Stimulated activated naive CD8-positive, alpha-beta T cell treated with anti-CD3 and anti-CD28 coated beads, Interleukin-15, amount 100 ng/mL, for 72 hours (primary cell): Measurements from ENCODE around the gene FBXW10.
"Not testable (repeated sequence)": the region's sequence is repeated elsewhere in the genome, so short reads cannot be mapped to it uniquely, and the experiment has no call there.

Source experiments
- ATAC-seq: fragments of 150-1000 bp; cut with Tn5 transposase; 2 replicates; pipeline ENCODE4 v1.10.0; 2021; ENCODE audit warnings: mild to moderate bottlenecking, moderate library complexity
- DNase-seq, 2 donors: peaks; one replicate each; pipeline ENCODE4 v3.0.0; 2021 to 2022
- H3K27ac Mint-ChIP-seq, 2 donors: one replicate each; pipeline ENCODE4 v1.8.0; 2022; ENCODE audit warnings: mild to moderate bottlenecking in 2 of 2, mixed read lengths in 2 of 2, moderate library complexity in 2 of 2
- H3K27me3 Mint-ChIP-seq: one replicate; pipeline ENCODE4 v1.8.0; 2022; ENCODE audit warnings: mixed read lengths
- H3K4me1 Mint-ChIP-seq: one replicate; pipeline ENCODE4 v1.8.0; 2022; ENCODE audit warnings: mild to moderate bottlenecking, mixed read lengths
- H3K4me3 Mint-ChIP-seq, 2 donors: one replicate each; pipeline ENCODE4 v1.8.0; 2022; ENCODE audit warnings: mild to moderate bottlenecking in 2 of 2, mixed read lengths in 2 of 2, moderate library complexity in 1 of 2
- H3K9me3 Mint-ChIP-seq, 2 donors: one replicate each; pipeline ENCODE4 v1.8.0; 2022; ENCODE audit warnings: mixed read lengths in 2 of 2

FBXW10 gene

GRCh38 chr17:18743699-18744421, at the start of gene FBXW10:
Gene FBXW10, plus strand, starts transcription at chr17:18744054. Its CDS starts 191 bp downstream, at chr17:18744245.
- not testable (repeated sequence) for H3K4me1 Mint-ChIP-seq, DNase-seq, H3K27ac Mint-ChIP-seq, H3K4me3 Mint-ChIP-seq, H3K27me3 Mint-ChIP-seq, H3K9me3 Mint-ChIP-seq, ATAC-seq

- not testable (repeated sequence) for DNase-seq, H3K4me3 Mint-ChIP-seq, H3K27me3 Mint-ChIP-seq, ATAC-seq, H3K27ac Mint-ChIP-seq, H3K9me3 Mint-ChIP-seq
- H3K4me1 Mint-ChIP-seq: peaks cover 28% of the 10 kb centered on the region
Observed at GRCh38 chr17:18695143-18695542, 48.7 kb upstream of the FBXW10 start.

GRCh38 chr17:18698473-18699103, 45.3 kb upstream of the FBXW10 start:
- not testable (repeated sequence) for H3K9me3 Mint-ChIP-seq, ATAC-seq, H3K27ac Mint-ChIP-seq, DNase-seq, H3K27me3 Mint-ChIP-seq
- Mint-ChIP-seq H3K4me1 (peaks cover 28% of the 10 kb centered on the region), H3K4me3 (peak overlapping the region; percentile 89 to 97)

GRCh38 chr17:18705955-18706354, 37.9 kb upstream of the FBXW10 start:
- H3K27ac Mint-ChIP-seq, H3K9me3 Mint-ChIP-seq, H3K4me1 Mint-ChIP-seq, ATAC-seq, DNase-seq, H3K27me3 Mint-ChIP-seq, H3K4me3 Mint-ChIP-seq: not testable (repeated sequence)

- DNase-seq, ATAC-seq: not testable (repeated sequence)
Observed at GRCh38 chr17:18708215-18708614, 35.6 kb upstream of the FBXW10 start.

GRCh38 chr17:18712354-18712999, 31.4 kb upstream of the FBXW10 start:
- not testable (repeated sequence) for H3K9me3 Mint-ChIP-seq, H3K4me1 Mint-ChIP-seq, H3K4me3 Mint-ChIP-seq, H3K27ac Mint-ChIP-seq, H3K27me3 Mint-ChIP-seq
- ATAC-seq (peak; percentile 63), DNase-seq (peak; percentile 33 to 40)

More at GRCh38 chr17:18708215-18708614, 35.6 kb upstream of the FBXW10 start:
- not testable (repeated sequence) for H3K27ac Mint-ChIP-seq, H3K4me3 Mint-ChIP-seq, H3K9me3 Mint-ChIP-seq, H3K4me1 Mint-ChIP-seq, H3K27me3 Mint-ChIP-seq

GRCh38 chr17:18718643-18719427, 25.0 kb upstream of the FBXW10 start:
- ATAC-seq, H3K4me3 Mint-ChIP-seq, H3K27me3 Mint-ChIP-seq, DNase-seq, H3K9me3 Mint-ChIP-seq: not testable (repeated sequence)
- Mint-ChIP-seq H3K27ac (peak overlapping the region in 1 of 2 donors; percentile 34), H3K4me1 (peaks cover 11% of the 10 kb centered on the region)

- not testable (repeated sequence) for ATAC-seq, H3K27me3 Mint-ChIP-seq, DNase-seq, H3K27ac Mint-ChIP-seq, H3K4me3 Mint-ChIP-seq, H3K9me3 Mint-ChIP-seq
- H3K4me1 Mint-ChIP-seq: peaks cover 11% of the 10 kb centered on the region
Observed at GRCh38 chr17:18719428-18720110, 24.3 kb upstream of the FBXW10 start.

- H3K4me3 Mint-ChIP-seq, DNase-seq, H3K9me3 Mint-ChIP-seq, ATAC-seq, H3K27me3 Mint-ChIP-seq: not testable (repeated sequence)
- peaks cover 11% of the 10 kb centered on the region for H3K4me1 Mint-ChIP-seq
- peak overlapping the region in 1 of 2 donors; percentile 59 for H3K27ac Mint-ChIP-seq
Observed at GRCh38 chr17:18721775-18722547, 21.9 kb upstream of the FBXW10 start.

- not testable (repeated sequence) for H3K9me3 Mint-ChIP-seq, ATAC-seq, H3K27me3 Mint-ChIP-seq, H3K4me3 Mint-ChIP-seq, DNase-seq
- Mint-ChIP-seq H3K4me1 (peaks cover 11% of the 10 kb centered on the region), H3K27ac (peak overlapping the region in 1 of 2 donors; percentile 59)
Observed at GRCh38 chr17:18722612-18723011, 21.2 kb upstream of the FBXW10 start.

GRCh38 chr17:18723509-18723908, 20.3 kb upstream of the FBXW10 start:
- not testable (repeated sequence) for H3K27ac Mint-ChIP-seq, ATAC-seq, H3K4me3 Mint-ChIP-seq, H3K9me3 Mint-ChIP-seq, H3K27me3 Mint-ChIP-seq, DNase-seq
- H3K4me1 Mint-ChIP-seq: peaks cover 11% of the 10 kb centered on the region

GRCh38 chr17:18732438-18732837, 11.4 kb upstream of the FBXW10 start:
- not testable (repeated sequence) for DNase-seq, H3K9me3 Mint-ChIP-seq, ATAC-seq, H3K4me1 Mint-ChIP-seq, H3K27me3 Mint-ChIP-seq, H3K4me3 Mint-ChIP-seq, H3K27ac Mint-ChIP-seq

- not testable (repeated sequence) for DNase-seq, H3K27ac Mint-ChIP-seq, H3K27me3 Mint-ChIP-seq, H3K4me1 Mint-ChIP-seq, ATAC-seq, H3K9me3 Mint-ChIP-seq, H3K4me3 Mint-ChIP-seq
Observed at GRCh38 chr17:18733350-18733749, 10.5 kb upstream of the FBXW10 start.

GRCh38 chr17:18739616-18740391, 4.0 kb upstream of the FBXW10 start:
- not testable (repeated sequence) for H3K4me3 Mint-ChIP-seq, DNase-seq

More at GRCh38 chr17:18739616-18740391, 4.0 kb upstream of the FBXW10 start:
- not testable (repeated sequence) for H3K4me1 Mint-ChIP-seq, H3K27me3 Mint-ChIP-seq, H3K9me3 Mint-ChIP-seq, ATAC-seq, H3K27ac Mint-ChIP-seq
